Mesodermal cell (in vitro differentiated cells): Measurements from ENCODE around the gene EXOSC2.

Experiments used
- H3K27ac ChIP-seq: 2 replicates; pipeline ENCODE4 v1.7.0; 2013; ENCODE audit warnings: mild to moderate bottlenecking, low read depth, low read length, moderate library complexity; ENCODE audit not compliant: severe bottlenecking
- H3K36me3 ChIP-seq: 2 replicates; pipeline ENCODE4 v1.7.1; 2013; ENCODE audit warnings: mild to moderate bottlenecking, low read length, moderate library complexity; ENCODE audit not compliant: control insufficient read depth, insufficient read depth
- H3K4me1 ChIP-seq: one replicate; pipeline ENCODE4 v1.7.1; 2013; ENCODE audit warnings: mild to moderate bottlenecking, low read length; ENCODE audit not compliant: insufficient read depth, control insufficient read depth, poor library complexity, severe bottlenecking
- H3K4me3 ChIP-seq: 2 replicates; pipeline ENCODE4 v1.7.0; 2013; ENCODE audit warnings: low read length, control low read depth, mild to moderate bottlenecking; ENCODE audit not compliant: insufficient read depth, poor library complexity, severe bottlenecking; ENCODE audit errors: extremely low read depth
- H3K9me3 ChIP-seq: 2 replicates; pipeline ENCODE4 v1.7.1; 2013; ENCODE audit warnings: mild to moderate bottlenecking, low read length, moderate library complexity; ENCODE audit not compliant: control insufficient read depth
- WGBS, 2 experiments: methylation state at CpG; one replicate each; pipeline ENCODE4 v1.1.5; 2013; ENCODE audit warnings: missing lambda C conversion rate in 2 of 2; ENCODE audit not compliant: insufficient coverage in 2 of 2; 5-methylcytosine and 5-hydroxymethylcytosine counted together

EXOSC2 gene

DNA sequence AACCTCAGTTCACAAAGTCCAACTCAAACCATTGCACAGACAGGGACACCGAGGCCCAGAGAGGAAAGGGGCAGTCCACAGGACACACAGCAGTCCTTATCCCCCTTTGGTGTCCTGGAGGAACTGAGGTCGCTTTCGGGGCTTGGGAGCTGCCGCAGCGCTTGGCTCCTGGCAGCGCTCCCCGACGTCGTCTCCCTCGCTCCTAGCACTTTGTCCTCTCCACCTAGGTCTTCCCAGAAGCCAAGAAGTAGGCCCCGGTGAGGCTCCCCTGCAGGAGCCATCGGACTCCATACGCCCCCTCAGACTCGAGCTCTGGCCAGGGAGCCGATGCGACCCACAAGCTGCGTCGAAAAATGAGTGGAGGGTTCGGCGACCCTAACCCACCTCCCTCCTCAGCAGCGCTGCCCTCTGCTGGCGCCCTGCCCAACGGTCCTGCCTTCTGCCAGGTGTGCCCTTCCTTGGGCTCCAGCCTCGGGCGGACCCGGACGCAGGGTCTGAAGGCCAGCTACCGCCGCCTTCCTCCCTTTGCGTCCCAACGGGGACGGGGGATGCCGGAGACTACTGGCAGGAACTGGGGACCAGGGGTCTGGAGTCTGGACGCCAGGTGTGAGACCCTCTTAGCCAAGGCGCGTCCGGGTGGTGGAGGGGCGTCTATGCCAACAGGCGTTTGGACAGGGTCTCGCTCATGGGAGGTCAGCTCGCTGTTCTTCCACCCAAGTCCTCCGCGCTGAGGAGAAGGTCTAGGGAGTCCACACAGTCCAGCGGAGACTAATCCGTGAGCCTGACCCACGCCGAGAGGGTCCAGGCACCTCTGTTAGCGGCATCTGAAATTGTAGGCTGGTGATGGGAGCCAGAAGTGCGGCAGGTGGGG, 31.2 kb upstream of the EXOSC2 start:
- Histone ChIP-seq H3K4me3 (no peak overlapping the region), H3K4me1 (peaks cover 10% of the 10 kb centered on the region), H3K9me3 (no peaks in the 10 kb centered on the region), H3K27ac (no peak overlapping the region), H3K36me3 (no peaks in the 10 kb centered on the region)
- WGBS, 2 experiments = 4 to 7% methylated on average over 42 to 44 of the region's 49 CpGs

DNA sequence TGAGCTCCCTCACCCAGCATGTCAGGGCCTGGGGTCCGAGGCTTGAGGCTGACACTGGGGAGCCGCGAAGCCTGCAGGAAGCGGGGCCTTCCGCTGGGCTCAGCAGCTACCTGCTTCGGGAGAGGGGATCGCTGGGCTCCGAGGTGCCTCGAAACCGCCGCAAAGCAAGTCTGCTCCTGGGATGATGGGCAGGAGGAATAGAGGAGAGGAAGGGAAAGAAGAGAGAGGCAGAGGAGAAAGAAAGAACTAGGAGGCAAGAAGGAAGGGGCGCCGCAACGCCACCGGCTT, 30.7 kb upstream of the EXOSC2 start:
- no peaks in the 10 kb centered on the region for H3K36me3 ChIP-seq
- H3K27ac ChIP-seq = no peak overlapping the region
- 0 to 1% methylated on average over 7 to 15 of the region's 15 CpGs for WGBS, 2 experiments
- H3K9me3 ChIP-seq = no peaks in the 10 kb centered on the region
- peaks cover 10% of the 10 kb centered on the region for H3K4me1 ChIP-seq
- no peak overlapping the region for H3K4me3 ChIP-seq

- Histone ChIP-seq H3K27ac (no peak overlapping the region), H3K4me1 (peaks cover 10% of the 10 kb centered on the region), H3K4me3 (no peak overlapping the region), H3K36me3 (no peaks in the 10 kb centered on the region), H3K9me3 (no peaks in the 10 kb centered on the region)
- WGBS, 2 experiments = 2% methylated on average over 53 to 62 of the region's 65 CpGs
Observed at GRCh38 chr9:130663258-130663976, 30.2 kb upstream of the EXOSC2 start.

GRCh38 chr9:130663977-130664250, 29.7 kb upstream of the EXOSC2 start:
- H3K9me3 ChIP-seq = no peaks in the 10 kb centered on the region
- WGBS, 2 experiments = 0 to 1% methylated on average over 14 to 15 of the region's 19 CpGs
- H3K4me3 ChIP-seq = no peak overlapping the region
- no peaks in the 10 kb centered on the region for H3K36me3 ChIP-seq
- H3K4me1 ChIP-seq = peaks cover 10% of the 10 kb centered on the region
- H3K27ac ChIP-seq = no peak overlapping the region

DNA sequence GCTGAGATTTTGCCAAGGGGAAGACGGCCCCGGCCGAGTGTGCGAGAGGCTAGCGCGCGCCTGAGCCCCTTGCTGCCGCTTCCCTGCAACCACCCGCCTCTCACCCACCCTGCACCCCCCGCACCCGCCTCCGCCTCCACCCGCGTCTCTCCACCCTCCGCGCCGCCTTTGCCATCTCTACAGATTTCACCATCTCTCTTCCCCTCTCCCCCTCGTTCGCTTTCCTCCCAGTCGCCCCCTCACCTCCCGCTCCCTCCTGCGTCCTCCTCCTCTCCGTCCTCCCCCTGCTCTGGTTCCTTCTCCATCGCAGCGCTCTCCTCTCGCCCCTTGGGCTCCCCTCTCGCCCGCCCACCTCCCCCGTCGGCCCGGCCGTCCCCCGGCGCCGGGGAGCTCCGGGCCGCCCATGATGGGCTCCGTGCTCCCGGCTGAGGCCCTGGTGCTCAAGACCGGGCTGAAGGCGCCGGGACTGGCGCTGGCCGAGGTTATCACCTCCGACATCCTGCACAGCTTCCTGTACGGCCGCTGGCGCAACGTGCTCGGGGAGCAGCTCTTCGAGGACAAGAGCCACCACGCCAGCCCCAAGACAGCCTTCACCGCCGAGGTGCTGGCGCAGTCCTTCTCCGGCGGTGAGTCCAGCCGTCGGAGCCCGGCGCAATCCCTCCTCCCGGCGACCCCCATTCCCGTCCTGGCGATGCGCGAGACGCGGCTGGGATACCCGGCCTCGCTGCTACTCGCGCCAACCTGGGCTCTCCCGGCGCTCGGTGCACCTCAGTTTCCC, 29.1 kb upstream of the EXOSC2 start, which contains the start of gene PRDM12:
TSS of gene PRDM12 (plus strand) at position 344 of the 778 bp plus-strand sequence. CDS start at position 404, 60 bp downstream.
- Histone ChIP-seq H3K27ac (no peak within 1 kb of the TSS), H3K4me3 (no peak within 1 kb of the TSS), H3K4me1 (peaks cover 10% of the 10 kb centered on the region), H3K9me3 (no peaks in the 10 kb centered on the region), H3K36me3 (no peaks in the 10 kb centered on the region)
- 1% methylated on average over 58 to 59 of the region's 76 CpGs for WGBS, 2 experiments

GRCh38 chr9:130665029-130665430, 28.6 kb upstream of the EXOSC2 start:
- H3K4me1 ChIP-seq = peaks cover 10% of the 10 kb centered on the region

GRCh38 chr9:130665431-130666392, 27.9 kb upstream of the EXOSC2 start:
- WGBS, 2 experiments = 2 to 3% methylated on average over 46 to 54 of the region's 61 CpGs
- Histone ChIP-seq H3K4me3 (no peak overlapping the region), H3K9me3 (no peaks in the 10 kb centered on the region), H3K27ac (no peak overlapping the region), H3K4me1 (peaks cover 10% of the 10 kb centered on the region), H3K36me3 (no peaks in the 10 kb centered on the region)

More at GRCh38 chr9:130665029-130665430, 28.6 kb upstream of the EXOSC2 start:
- no peak overlapping the region for H3K27ac ChIP-seq
- no peak overlapping the region for H3K4me3 ChIP-seq
- no peaks in the 10 kb centered on the region for H3K9me3 ChIP-seq
- no peaks in the 10 kb centered on the region for H3K36me3 ChIP-seq
- WGBS, 2 experiments = 1 to 3% methylated on average over 14 of the region's 26 CpGs

GRCh38 chr9:130666393-130667119, 27.0 kb upstream of the EXOSC2 start:
- WGBS, 2 experiments = 4 to 6% methylated on average over 51 to 54 of the region's 60 CpGs
- Histone ChIP-seq H3K4me3 (no peak overlapping the region), H3K36me3 (no peaks in the 10 kb centered on the region)

DNA sequence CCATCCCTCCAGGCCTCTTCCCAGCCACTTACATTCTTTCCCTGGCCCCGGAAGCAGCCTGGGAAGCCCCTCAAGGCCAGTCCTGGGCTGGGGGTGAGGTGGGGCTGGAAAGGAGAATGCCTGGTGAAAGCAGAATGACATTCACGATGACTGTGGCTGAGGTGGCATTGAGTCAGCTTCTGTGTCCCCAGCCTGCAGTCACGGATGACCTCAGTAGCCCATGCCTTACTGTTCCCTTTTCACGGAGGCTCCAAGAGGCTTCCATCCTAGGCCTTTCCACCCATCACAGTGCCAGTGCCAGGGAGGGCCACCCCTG, 26.5 kb upstream of the EXOSC2 start:
- no peak overlapping the region for H3K27ac ChIP-seq
- WGBS, 2 experiments = 34 to 49% methylated on average over 3 of the region's 4 CpGs

More at GRCh38 chr9:130666393-130667119, 27.0 kb upstream of the EXOSC2 start:
- no peak overlapping the region for H3K27ac ChIP-seq
- no peaks in the 10 kb centered on the region for H3K9me3 ChIP-seq
- peaks cover 7% of the 10 kb centered on the region for H3K4me1 ChIP-seq

More for the DNA sequence above, 26.5 kb upstream of the EXOSC2 start:
- Histone ChIP-seq H3K9me3 (no peaks in the 10 kb centered on the region), H3K4me1 (peaks cover 7% of the 10 kb centered on the region), H3K4me3 (no peak overlapping the region), H3K36me3 (no peaks in the 10 kb centered on the region)
